ENCODE measurements around the gene UBL7. TPM values are rescaled to one million over a fixed set of nuclear protein-coding genes. Genes with fewer than 3 reads are reported as not detected.

Gene UBL7
- total and polyA plus RNA-seq, 3 experiments from 2014 or later, result 64.9 to 101 (median 67.7) TPM

DNA sequence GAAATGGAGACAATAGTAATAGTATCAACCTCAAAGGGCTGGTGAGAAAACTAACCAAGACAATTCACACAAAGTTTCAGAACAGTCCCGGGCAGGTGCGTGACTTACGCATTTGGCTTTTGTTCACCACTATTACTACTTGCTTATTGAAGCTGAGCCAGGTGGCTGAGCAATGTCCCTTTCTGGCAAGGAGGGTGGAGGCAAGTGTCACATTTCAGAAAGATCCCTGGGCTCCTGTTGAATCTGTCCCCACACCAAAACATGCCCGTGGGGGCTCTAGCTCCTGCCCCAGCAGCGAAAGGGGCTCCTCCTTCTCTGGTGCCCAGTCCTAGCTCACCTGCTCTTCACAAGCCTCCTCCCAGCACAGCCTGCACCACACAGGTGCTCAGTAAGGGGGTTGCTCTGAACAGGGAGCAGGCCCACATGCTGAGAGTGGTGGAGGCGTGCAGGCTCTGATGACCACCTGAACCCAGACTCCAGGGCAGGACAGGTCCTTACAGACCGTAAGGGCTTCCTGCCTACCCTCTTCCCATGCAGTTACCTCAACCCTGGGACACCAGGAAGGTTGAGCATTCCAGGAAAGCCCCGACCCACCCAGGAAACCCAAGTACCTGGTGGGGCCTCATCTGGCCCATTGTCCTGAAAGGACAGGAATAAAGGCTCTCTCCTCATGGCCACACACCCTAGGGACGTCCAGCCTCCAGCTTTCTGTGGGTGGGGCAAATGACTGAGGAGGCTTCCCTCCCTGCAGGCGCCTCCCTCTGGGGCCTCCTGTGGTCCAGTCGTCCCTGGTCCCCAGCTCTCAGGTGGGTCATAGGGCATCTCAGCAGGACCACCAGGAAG lies 59.8 kb downstream of the UBL7 start:
- Mint-ChIP-seq H3K9me3 (no peaks in the 10 kb centered on the region), H3K27me3 (peaks cover 0 to 2% of the 10 kb centered on the region in 2 donors), H3K4me1 (peaks cover 78 to 90% (median 83%) of the 10 kb centered on the region in 3 donors), H3K36me3 (no peaks in the 10 kb centered on the region), H3K4me3 (peak overlapping the region; percentile 13 to 69 (median 64)), H3K27ac (peak overlapping the region; percentile 59 to 91 (median 84))
- no peak for DNase-seq
- ChIA-PET POLR2A (interaction anchor here (0.5 to 2.2 kb wide), 6 partner anchors 16 to 548 kb away, joined by 3 to 9 read pairs (median 4); partner anchors contain the start of gene SEMA7A), CTCF (interaction anchor here (1.2 to 6.2 kb wide), 4 partner anchors 16 to 37 kb away, joined by 3 to 35 read pairs (median 10); no protein-coding TSS in a partner anchor)
- Histone ChIP-seq H3K4me3 (ENCODE audit: low read length) (no peak overlapping the region), H3K36me3 (ENCODE audit: insufficient read depth, low read length) (no peaks in the 10 kb centered on the region), H3K4me1 (ENCODE audit: insufficient read depth, low read length) (peaks cover 51% of the 10 kb centered on the region), H3K27me3 (ENCODE audit: insufficient read depth, low read length, poor library complexity, severe bottlenecking) (no peaks in the 10 kb centered on the region), H3K9me3 (ENCODE audit: low read length) (no peaks in the 10 kb centered on the region), H3K27ac (ENCODE audit: low read depth, low read length) (peak overlapping the region; percentile 40)

DNA sequence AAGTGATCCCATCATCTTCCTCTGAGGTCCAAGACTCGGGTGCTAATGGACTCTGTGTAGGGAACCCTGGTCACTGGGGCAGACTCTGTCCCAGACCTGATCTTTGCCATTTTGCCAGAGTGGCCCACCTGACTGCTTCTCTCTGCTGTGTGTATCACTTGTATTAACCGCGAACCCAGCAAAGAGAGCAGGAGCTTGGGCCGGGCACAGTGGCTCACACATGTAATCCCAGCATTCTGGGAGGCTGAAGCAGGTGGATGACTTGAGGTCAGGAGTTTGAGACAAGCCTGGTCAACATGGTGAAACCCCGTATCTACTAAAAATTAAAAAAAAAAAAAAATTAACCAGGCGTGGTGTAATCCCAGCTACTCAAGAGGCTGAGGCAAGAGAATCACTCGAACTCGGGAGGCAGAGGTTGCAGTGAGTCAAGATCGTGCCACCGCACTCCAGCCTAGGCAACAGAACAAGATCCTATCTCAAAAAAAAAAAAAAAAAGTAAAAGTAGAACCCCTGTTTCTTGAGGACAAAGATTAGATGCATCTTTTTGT lies 60.6 kb downstream of the UBL7 start:
- Mint-ChIP-seq H3K27me3 (peaks cover 0 to 2% of the 10 kb centered on the region in 2 donors), H3K4me1 (peaks cover 75 to 87% (median 78%) of the 10 kb centered on the region in 3 donors), H3K27ac (peak overlapping the region; percentile 59 to 91 (median 84)), H3K4me3 (peak overlapping the region; percentile 32 to 69 (median 64)), H3K36me3 (no peaks in the 10 kb centered on the region), H3K9me3 (no peaks in the 10 kb centered on the region)
- CTCF ChIA-PET, result interaction anchor here (0.8 to 6.2 kb wide), 4 partner anchors 15 to 40 kb away, joined by 3 to 35 read pairs (median 6); partner anchors contain the start of gene SEMA7A
- Histone ChIP-seq H3K27me3 (ENCODE audit: insufficient read depth, low read length, poor library complexity, severe bottlenecking) (no peaks in the 10 kb centered on the region), H3K9me3 (ENCODE audit: low read length) (no peaks in the 10 kb centered on the region), H3K27ac (ENCODE audit: low read depth, low read length) (peak overlapping the region; percentile 40), H3K4me1 (ENCODE audit: insufficient read depth, low read length) (peaks cover 51% of the 10 kb centered on the region), H3K36me3 (ENCODE audit: insufficient read depth, low read length) (no peaks in the 10 kb centered on the region), H3K4me3 (ENCODE audit: low read length) (peak overlapping the region; percentile 40)
- peak in 1 of 5 donors; percentile 64 for DNase-seq
- POLR2A ChIA-PET, result interaction anchor here (0.5 to 2.2 kb wide), 5 partner anchors 15 to 549 kb away, joined by 3 to 9 read pairs (median 5); partner anchors contain the start of gene SEMA7A

DNA sequence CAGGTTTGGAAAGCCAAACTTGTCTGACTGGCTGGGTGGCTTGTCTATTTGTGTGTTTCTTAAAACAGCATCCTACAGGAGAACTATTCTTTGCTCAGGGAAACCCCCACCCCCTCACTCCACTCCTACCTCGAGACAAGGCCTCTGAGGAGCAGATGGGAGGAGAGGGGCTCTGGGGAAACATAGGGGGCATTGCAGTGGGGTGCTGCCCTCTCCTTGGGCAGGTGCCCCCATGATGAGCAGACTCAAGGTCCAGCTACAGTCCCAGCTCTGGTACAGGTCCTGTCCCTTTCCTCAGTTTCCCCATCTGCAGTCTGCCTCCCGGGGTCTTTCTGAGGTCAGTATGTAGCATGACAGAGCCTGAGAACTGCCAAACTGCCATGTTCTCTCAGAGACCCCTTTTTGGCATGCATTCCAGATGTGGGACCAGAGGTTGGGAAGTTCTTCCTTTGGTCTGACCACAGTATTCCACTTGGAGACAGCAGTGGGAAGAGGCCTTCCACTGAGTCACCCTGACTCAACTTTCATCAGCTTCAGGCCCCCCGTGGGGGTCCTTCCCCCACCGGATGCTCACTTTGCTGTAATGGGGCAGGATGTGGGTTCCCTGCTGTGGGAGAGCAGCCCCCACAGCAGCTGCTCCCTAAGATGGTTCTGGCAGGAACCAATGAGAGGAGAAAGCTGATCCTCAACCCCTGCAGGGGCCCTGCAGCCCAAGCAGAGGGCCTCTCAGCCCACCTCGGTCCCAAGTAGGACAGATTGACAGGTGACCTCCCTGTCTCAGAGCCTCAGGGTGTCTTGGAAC lies 61.2 kb downstream of the UBL7 start:
- peak overlapping the region; percentile 50 to 91 (median 84) for H3K27ac Mint-ChIP-seq
- H3K4me1 Mint-ChIP-seq, result peaks cover 74 to 90% (median 77%) of the 10 kb centered on the region in 3 donors
- POLR2A ChIA-PET, result interaction anchor here (1.4 to 2.2 kb wide), 4 partner anchors 14 to 35 kb away, joined by 4 to 9 read pairs (median 7); partner anchors contain the start of gene SEMA7A
- Histone ChIP-seq H3K27me3 (ENCODE audit: insufficient read depth, low read length, poor library complexity, severe bottlenecking) (no peaks in the 10 kb centered on the region), H3K4me3 (ENCODE audit: low read length) (peak overlapping the region; percentile 40), H3K36me3 (ENCODE audit: insufficient read depth, low read length) (no peaks in the 10 kb centered on the region), H3K9me3 (ENCODE audit: low read length) (no peaks in the 10 kb centered on the region), H3K4me1 (ENCODE audit: insufficient read depth, low read length) (peaks cover 51% of the 10 kb centered on the region), H3K27ac (ENCODE audit: low read depth, low read length) (peak overlapping the region; percentile 40)
- peak overlapping the region; percentile 32 to 69 (median 64) for H3K4me3 Mint-ChIP-seq
- H3K36me3 Mint-ChIP-seq, result no peaks in the 10 kb centered on the region
- H3K27me3 Mint-ChIP-seq, result peaks cover 0 to 2% of the 10 kb centered on the region in 2 donors
- CTCF ChIA-PET, result interaction anchor here (0.8 to 6.2 kb wide), 5 partner anchors 15 to 41 kb away, joined by 3 to 35 read pairs (median 5); partner anchors contain the start of gene SEMA7A
- peak in 3 of 5 donors; percentile 54 to 76 (median 65) for DNase-seq
- H3K9me3 Mint-ChIP-seq, result no peaks in the 10 kb centered on the region

DNA sequence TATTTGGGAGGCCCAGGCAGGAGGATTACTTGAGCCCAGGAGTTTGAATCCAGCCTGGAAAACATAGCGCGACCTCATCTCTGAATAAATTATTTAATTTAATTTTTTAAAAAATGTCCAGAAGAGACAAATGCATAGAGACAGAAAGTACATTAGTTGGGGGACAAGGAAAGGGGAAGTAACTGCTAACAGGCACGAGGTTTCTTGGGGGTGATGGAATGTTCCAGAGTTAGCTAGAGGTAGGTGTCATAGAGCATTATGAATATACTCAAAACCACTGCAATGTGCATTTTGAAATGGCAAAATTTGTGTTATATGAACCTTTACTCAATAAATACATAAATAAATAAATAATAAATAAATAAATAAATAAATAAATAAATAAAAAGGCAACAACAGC lies 61.9 kb downstream of the UBL7 start:
- Mint-ChIP-seq H3K4me3 (peak overlapping the region in 1 of 7 donors; percentile 36), H3K36me3 (no peaks in the 10 kb centered on the region), H3K27me3 (peaks cover 0 to 2% of the 10 kb centered on the region in 2 donors), H3K27ac (peak overlapping the region in 3 of 8 donors; percentile 18 to 72 (median 50)), H3K4me1 (peaks cover 72 to 89% (median 72%) of the 10 kb centered on the region in 3 donors), H3K9me3 (no peaks in the 10 kb centered on the region)
- CTCF ChIA-PET, result interaction anchor here (0.8 to 1.7 kb wide), 2 partner anchors 14 to 17 kb away, joined by 3 to 5 read pairs; no protein-coding TSS in a partner anchor
- H3K27ac ChIP-seq (ENCODE audit: low read depth, low read length), result no peak overlapping the region
- no peak overlapping the region for H3K4me3 ChIP-seq (ENCODE audit: low read length)
- DNase-seq, result no peak
- POLR2A ChIA-PET, result interaction anchor here (2.0 to 2.2 kb wide), 2 partner anchors 14 to 36 kb away, joined by 5 to 9 read pairs; partner anchors contain the start of gene SEMA7A
- no peaks in the 10 kb centered on the region for H3K36me3 ChIP-seq (ENCODE audit: insufficient read depth, low read length)
- peaks cover 48% of the 10 kb centered on the region for H3K4me1 ChIP-seq (ENCODE audit: insufficient read depth, low read length)
- H3K9me3 ChIP-seq (ENCODE audit: low read length), result no peaks in the 10 kb centered on the region
- no peaks in the 10 kb centered on the region for H3K27me3 ChIP-seq (ENCODE audit: insufficient read depth, low read length, poor library complexity, severe bottlenecking)

DNA sequence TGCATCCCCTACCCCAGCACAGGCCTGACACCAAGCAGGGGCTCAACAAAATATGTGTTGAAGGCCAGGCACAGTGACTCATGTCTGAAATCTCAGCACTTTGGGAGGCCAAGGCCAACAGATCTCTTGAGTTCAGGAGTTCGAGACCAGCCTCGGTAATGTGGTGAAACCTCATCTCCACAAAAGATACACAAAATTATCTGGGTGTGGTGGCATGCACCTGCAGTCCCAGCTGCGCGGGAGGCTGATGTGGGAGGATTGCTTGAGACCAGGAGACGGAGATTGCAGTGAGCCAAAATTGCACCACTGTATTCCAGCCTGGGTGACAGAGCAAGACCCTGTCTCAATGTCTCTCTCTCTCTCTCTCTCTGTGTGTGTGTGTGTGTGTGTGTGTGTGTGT lies 62.8 kb downstream of the UBL7 start:
- H3K4me1 ChIP-seq (ENCODE audit: insufficient read depth, low read length), result peaks cover 39% of the 10 kb centered on the region
- peaks cover 63 to 82% (median 66%) of the 10 kb centered on the region in 3 donors for H3K4me1 Mint-ChIP-seq

DNA sequence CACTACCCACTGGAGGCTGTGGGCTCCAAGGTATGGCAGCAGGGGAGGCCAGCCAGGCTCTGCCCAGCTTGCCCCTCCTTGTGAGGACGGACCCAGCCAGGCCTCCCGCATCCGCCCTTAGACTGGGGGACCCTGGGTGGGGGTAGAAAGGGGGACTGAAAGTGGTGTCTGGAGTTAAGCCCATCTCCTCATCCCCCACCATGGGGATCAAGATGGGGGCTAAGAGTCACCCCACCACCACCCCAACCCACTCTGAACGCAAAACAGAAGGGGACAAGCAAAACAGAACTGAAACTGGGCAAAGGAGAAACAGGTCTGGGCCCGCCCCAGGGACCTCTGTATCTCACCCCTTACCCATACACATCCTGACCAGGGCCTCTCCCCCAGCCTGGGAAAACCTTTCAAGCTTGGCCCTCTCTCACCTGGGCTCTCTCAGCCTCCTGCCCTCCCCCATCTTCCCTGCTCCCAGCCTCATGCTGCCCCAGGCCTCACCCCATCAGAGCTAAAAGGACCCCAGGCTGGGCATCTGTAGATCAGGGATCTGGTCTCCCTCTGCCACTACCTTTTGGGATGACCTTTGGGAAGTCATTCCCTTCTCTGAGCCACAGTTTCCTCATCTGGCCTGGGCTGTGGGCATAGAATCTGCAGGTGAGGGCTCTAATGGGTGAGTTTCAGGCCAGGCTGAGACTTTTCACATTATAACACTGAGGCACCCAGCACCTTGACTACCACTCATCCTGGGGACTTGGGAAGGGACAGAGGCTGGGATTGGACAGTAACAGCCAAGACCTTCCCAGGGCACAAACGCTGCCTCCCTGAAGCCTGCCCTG lies 63.5 kb downstream of the UBL7 start:
- Mint-ChIP-seq H3K36me3 (no peaks in the 10 kb centered on the region), H3K27ac (peak overlapping the region in 5 of 8 donors; percentile 29 to 79 (median 53)), H3K9me3 (no peaks in the 10 kb centered on the region), H3K4me1 (peaks cover 56 to 80% (median 58%) of the 10 kb centered on the region in 3 donors), H3K27me3 (peaks cover 0 to 3% of the 10 kb centered on the region in 2 donors), H3K4me3 (peak overlapping the region in 2 of 7 donors; percentile 41 to 73)
- no peaks in the 10 kb centered on the region for H3K9me3 ChIP-seq (ENCODE audit: low read length)
- no peak for DNase-seq
- no peak overlapping the region for H3K27ac ChIP-seq (ENCODE audit: low read depth, low read length)
- no peak overlapping the region for H3K4me3 ChIP-seq (ENCODE audit: low read length)
- ChIA-PET CTCF (interaction anchor here (1.0 kb wide), 1 partner anchor 40 kb away, joined by 3 read pairs; no protein-coding TSS in a partner anchor), POLR2A (no interaction called here)
- peaks cover 32% of the 10 kb centered on the region for H3K4me1 ChIP-seq (ENCODE audit: insufficient read depth, low read length)
- H3K36me3 ChIP-seq (ENCODE audit: insufficient read depth, low read length), result no peaks in the 10 kb centered on the region
- H3K27me3 ChIP-seq (ENCODE audit: insufficient read depth, low read length, poor library complexity, severe bottlenecking), result no peaks in the 10 kb centered on the region

More for the DNA sequence above, 62.8 kb downstream of the UBL7 start:
- H3K36me3 Mint-ChIP-seq, result no peaks in the 10 kb centered on the region
- DNase-seq, result no peak
- no peaks in the 10 kb centered on the region for H3K9me3 Mint-ChIP-seq
- H3K4me3 ChIP-seq (ENCODE audit: low read length), result no peak overlapping the region
- H3K27ac Mint-ChIP-seq, result peak overlapping the region in 6 of 8 donors; percentile 25 to 82 (median 47)
- H3K27me3 ChIP-seq (ENCODE audit: insufficient read depth, low read length, poor library complexity, severe bottlenecking), result no peaks in the 10 kb centered on the region
- no peaks in the 10 kb centered on the region for H3K36me3 ChIP-seq (ENCODE audit: insufficient read depth, low read length)
- ChIA-PET POLR2A (no interaction called here), CTCF (interaction anchor here (0.8 to 1.7 kb wide), 2 partner anchors 13 to 16 kb away, joined by 3 to 5 read pairs; no protein-coding TSS in a partner anchor)
- peak overlapping the region in 3 of 7 donors; percentile 17 to 73 (median 41) for H3K4me3 Mint-ChIP-seq
- H3K27ac ChIP-seq (ENCODE audit: low read depth, low read length), result no peak overlapping the region
- H3K27me3 Mint-ChIP-seq, result peaks cover 0 to 3% of the 10 kb centered on the region in 2 donors
- H3K9me3 ChIP-seq (ENCODE audit: low read length), result no peaks in the 10 kb centered on the region
